HG03095 (cell line): Measurements from ENCODE around the gene CYP39A1.

Experiments used
- ATAC-seq: cut with Tn5 transposase; IDR thresholded peaks from one replicate; pipeline ENCODE4 v1.9.1; 2021; ENCODE audit warnings: moderate library complexity; ENCODE audit not compliant: unreplicated experiment

Gene CYP39A1

DNA sequence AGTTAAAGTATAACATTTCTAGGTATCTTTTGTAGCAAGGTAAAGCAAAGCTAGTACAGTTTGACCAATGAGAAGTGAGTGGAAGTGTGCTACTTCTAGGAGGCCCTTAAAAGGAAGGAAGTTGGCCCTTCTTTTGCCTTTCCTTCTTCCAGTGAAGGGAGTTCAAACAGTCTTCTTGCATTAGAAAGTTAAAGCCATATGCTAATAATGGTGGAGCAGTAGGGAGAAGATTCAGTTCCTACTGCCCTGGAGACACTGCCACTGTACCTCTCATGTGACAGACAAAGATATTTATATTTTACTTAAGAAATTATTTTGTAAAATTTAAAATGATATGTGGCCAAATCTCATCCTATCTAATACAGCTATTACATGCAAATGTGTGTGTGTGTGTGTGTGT is 135.4 kb downstream of the CYP39A1 start:
- no peak for ATAC-seq

DNA sequence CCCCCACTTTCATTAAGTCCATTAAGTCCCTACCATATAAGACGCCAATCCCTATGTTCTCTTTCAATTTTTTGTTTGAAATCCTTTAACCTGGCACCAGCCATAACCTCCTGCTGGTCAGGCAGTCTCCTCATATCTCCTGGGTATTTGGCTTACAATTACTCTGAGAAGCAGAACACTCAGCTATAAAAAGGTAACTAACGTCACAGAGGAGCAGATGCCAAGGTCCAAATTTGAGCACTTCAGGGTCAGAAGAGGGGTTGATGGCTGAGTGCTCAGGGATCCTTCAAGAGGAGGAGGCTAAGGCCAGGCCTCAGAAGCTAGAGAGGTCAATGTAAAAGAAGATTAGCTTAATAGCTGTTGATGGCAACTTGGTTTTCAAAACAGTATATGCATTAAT is 139.1 kb downstream of the CYP39A1 start:
- ATAC-seq: no peak

- no peak for ATAC-seq
Observed at GRCh38 chr6:46511320-46511719, 141.3 kb downstream of the CYP39A1 start.

DNA sequence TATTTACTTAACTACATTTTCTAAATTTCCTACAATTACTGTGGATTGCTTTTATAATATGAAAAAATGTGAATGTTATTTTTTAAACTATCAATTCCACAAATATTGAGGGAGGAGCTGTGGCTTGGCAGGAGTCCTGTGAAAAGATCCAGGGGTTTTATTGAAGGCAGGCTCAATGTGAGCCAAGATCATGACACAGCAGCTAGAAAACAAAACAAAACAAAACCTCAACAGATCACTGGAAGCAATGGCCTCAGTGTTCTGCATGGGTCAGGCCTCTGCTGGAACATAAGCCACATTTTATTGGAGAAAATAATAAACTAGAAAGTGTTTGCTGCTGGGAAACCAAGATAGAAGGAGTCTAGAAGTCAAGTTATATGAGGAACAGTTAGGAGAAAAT is 142.0 kb downstream of the CYP39A1 start:
- ATAC-seq: no peak

DNA sequence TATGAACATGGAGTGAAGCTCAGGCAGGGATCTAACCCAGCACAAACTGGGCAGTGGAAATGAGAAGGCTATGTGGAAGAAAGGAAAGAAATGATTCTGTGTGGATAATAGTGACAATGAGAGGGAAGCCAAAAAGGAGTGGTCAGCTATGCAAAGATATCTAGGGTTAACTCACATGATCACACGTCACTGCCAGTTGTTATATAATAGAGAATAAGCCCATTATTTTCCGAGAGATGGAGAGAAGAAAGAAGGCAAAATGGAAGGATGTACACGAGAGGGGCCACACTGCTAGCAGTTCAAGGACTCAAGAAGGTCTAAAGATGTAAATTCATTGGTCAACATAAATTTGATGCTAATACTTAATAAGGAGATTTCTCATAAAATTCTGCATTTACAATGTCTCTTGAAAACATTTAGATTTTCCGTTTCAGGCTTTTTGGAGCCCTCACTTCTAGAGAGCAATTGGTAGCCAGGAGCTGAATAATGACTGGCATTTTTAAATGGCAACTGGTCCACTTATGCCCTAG is 142.6 kb downstream of the CYP39A1 start:
- no peak for ATAC-seq

DNA sequence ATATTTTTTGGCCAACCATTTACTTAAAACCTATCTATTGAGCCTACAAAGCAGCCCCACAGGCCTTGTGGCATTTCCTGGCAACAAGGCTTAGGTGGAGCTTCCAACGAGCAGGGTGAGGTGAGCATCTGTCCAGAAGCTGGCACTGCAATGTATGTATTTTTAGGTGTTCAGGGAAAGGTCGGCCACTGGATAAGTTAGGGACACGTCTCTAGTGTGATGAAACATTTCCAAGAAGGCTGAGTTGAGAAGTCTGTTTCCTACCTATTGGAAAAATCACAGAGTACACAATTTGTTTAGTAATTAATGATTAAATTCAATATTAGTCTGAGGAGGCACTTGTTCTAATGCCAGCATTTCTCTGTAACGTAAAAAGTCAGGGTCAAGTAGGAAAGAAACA is 143.6 kb downstream of the CYP39A1 start:
- no peak for ATAC-seq

DNA sequence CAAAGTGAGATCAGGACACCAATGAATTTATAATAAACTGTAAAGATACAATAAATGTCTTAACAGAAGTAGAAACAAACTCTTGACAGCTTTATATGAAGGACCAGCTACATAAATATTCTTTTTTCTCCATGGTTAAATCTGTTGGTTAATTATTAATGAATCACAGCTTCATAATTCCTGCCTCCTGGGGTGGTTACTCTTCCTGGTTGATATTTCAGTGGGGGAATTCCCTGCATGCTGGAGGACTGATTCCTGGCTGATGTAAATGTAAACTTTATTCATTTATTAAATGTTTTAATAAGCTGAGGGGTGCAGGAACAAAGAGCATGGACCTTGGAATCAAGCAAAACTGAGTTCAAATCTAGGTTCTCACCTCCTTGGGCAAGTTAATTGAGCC is 145.2 kb downstream of the CYP39A1 start:
- no peak for ATAC-seq

GRCh38 chr6:46505693-46506512 is 146.7 kb downstream of the CYP39A1 start:
- no peak for ATAC-seq

- no peak for ATAC-seq
Observed at GRCh38 chr6:46504242-46504641, 148.4 kb downstream of the CYP39A1 start.

DNA sequence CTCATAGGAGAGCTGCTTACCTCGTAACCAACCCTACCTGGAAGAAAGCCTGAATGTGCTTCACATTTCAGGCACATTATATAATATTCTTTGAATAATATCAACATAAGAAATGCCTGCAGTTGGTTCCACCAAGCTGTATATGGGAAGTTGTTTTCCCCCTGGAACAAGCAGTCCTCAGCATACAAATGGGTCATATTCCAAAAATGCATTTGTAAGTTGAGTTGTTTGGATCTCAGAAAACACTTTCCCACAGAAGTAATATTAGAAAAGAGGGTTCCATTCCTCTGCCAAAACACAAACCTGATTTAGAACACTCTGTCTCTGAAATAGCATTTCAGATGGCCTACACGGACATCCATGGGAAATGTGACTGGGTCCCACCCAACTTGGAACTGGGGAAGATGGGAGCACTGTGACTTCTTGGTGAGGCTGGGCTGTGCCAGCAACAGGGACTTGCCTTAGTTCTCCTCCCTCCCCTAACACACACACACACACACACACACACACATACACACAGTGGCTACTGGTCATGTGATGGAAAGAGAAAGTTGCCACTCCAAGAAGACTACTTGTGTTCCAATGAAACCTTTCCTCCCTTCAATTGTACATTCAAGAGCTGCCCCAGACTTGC is 150.0 kb downstream of the CYP39A1 start:
- no peak for ATAC-seq

DNA sequence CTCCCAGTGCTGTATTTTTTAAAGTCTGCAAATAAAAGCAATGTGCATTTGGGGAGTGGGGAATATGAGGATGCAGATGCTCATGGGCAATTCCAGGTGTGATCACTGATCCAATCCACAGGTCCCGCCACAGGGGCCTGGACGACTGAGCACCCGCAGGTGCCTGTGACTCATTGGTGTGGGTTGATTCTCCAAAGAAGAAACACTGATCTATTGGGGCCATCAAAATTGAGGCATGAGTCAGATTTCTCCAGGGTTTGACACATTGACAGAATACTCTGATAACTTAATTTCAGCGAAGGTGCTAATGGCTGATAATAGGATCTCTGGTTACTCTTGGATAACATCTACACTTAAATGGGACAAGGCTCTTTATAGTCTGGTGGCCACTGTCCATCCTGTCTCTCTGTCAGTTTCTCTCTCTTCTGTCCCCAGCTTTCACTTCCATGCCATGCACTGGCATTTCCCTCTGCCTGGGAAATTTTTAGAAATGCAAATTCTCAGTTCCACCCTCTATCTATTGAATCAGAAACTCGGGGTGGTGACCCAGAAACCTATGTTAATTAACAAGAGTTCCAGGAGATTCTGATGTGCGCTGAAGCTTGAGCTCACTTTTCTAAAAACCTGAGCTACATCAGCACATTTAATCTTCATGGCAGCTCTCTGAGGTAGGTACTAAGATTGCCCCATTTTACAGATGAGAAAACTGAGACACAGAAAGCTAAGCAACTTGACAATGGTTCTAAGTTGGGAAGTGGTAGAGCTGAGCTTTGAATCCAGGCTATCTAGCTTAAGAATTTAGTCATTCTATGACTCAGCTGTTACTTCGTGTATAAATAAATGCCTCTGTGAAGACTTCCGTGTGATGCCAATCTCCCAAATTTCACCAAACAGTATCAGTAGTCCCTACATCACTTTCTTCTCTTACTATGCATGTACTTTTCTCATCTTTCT is 151.2 kb downstream of the CYP39A1 start:
- ATAC-seq: no peak

GRCh38 chr6:46500382-46500781 is 152.2 kb downstream of the CYP39A1 start:
- no peak for ATAC-seq
